SK-MEL-5 (cell line): ENCODE data around the gene KRTAP24-1. TPM values are rescaled to one million over a fixed set of nuclear protein-coding genes. Genes with fewer than 3 reads are reported as not detected.
A peak's percentile ranks its signal among the peaks of the same experiment; 100 is the strongest.

ENCODE experiments used
- DNase-seq: peaks from one replicate; pipeline ENCODE4 v3.0.0-alpha.2; 2016; ENCODE audit warnings: low read depth, low spot score
- in situ Hi-C: cut with HindIII; loops from 2 replicates; pipeline ENCODE4 v1.10.0; 2016; ENCODE audit warnings: low sequenced_read_pairs, high pct_unique_total_duplicates, low pct_unique_long_range_greater_than_20kb
- polyA plus RNA-seq, 2 experiments: library from polyadenylated mRNA; depleted of rRNA; stranded (reverse); fragments of >200 nt; gene quantifications; 2 replicates each; pipeline ENCODE4 v1.2.3, GENCODE V29; 2015
- total RNA-seq: library from RNA; depleted of rRNA; stranded (reverse); fragments of >200 nt; shearing (Covaris generic); gene quantifications from 2 replicates; pipeline ENCODE4 v1.2.3, GENCODE V29; 2014; rRNA removed

KRTAP24-1 gene
- not detected in 2 replicates for total RNA-seq
- polyA plus RNA-seq (2015; cell fraction: cytosol; rRNA removed), result not detected in 2 replicates
- polyA plus RNA-seq (2015; cell fraction: nucleus; rRNA removed), result not detected in 2 replicates

DNA sequence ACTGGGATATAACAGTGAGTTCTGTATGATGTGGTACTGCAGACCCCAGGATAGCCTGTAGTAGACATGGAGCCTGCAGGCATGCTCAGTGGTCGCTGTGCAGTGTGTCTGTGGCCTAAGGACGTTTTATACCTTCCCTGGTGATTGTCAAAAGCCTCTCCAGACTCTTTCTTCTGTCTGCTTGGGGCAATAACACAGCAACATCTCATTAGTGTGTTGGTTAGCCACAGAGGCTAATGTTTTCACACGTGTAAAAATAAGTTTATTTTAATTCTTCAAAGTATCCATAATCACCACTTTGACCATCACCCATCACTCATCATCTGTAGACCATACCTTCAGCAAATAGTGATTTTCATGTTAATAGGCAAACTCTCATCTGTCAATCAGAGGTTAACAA is at the start of gene KRTAP24-1:
KRTAP24-1 (minus strand) TSS at position 101 of the 400 bp plus-strand sequence; CDS start at position 83, 18 bp downstream.
- in situ Hi-C loops, result no loop called here
- no peak for DNase-seq

DNA sequence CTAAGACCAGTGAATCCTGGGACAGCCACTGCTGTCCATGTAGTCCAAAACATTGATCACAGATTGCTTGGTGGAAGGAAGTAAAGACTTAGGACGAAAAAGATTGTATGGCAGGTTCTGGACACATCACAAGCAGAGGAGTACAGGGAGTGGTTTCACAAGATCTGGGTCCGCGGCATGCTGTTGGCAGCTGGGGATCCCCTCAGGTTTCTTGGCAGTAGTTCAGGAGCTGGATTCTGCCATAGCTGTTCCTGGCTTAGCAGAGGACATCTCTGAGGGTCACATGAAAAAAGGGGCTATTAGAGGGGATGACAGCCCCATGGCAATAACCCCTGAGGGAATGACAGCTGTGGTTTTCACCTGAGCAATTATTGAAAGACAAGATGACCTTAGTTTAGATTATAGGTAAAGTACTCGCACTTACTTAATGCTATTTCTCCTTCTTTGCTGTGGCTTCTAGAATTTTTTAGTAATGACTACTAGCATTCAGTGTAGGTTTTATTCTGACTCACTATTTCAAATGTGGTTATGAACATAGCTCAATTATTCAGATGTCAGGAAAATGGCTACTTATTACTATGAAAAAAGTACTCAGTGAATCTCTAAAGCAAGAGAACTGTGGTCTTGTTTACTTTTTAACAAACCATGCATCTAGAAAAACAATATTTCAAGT is 46.6 kb upstream of the KRTAP24-1 start:
- in situ Hi-C loops, result no loop called here
- DNase-seq, result no peak

DNA sequence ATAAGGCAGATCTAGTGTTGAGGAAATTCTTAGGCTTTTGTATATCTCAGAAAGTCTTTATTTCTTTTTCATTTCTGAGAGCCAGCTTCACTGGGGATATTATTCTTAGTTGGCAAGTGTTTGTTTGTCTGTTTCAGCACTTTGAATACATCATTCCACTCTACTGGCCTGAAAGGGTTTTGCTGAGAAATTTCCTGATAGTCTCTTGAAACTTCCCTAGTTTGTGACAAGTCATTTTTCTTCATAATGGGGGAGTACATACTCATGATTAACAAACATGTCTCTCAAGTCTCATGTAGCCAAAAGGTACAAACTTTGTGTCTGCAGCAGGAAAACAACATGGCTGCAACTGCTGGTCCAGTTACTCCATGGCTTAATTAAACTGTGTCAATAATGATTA is 43.6 kb upstream of the KRTAP24-1 start:
- no peak for DNase-seq
- in situ Hi-C loops, result no loop called here

DNA sequence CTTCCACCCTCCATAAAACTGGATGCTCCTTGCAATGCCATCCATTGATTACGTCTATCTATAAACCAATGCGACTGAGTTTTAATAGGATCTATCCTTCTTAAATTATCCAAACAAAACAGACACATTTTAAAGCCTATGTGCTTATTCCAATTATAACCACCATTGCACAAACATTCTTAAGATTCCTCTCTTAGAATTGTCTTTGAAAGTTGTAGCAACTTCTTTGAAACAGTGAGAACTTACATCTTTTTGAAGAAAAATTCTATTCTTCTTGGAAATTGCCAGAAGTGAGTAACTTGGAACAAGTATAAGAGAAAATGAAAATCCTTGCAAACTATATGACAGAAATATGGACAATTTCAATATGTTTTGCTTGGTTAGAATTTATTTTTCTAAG is 37.5 kb upstream of the KRTAP24-1 start, which contains the start of gene KRTAP26-1:
KRTAP26-1 (minus strand) TSS at position 101 of the 400 bp plus-strand sequence. CDS start 280 bp downstream, outside the sequence.
- in situ Hi-C loops, result no loop called here
- no peak for DNase-seq

DNA sequence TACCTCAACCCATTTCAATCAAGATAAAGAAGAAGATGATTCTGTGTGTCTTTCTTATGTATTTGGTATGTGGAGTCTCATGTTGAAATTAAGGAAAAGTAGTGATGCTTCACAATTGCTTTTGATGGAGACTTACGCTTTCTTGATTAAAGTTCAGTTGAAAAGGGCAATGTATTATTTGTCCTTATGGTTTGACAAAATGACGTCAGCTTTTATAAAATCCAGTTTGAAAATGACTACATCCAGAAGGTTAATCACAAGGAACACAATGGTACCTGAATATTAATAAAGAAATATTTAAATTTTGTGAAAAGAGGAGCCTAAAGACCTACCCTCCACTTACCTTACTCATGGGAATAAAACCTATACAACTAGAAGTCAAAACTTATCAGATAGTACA is 33.0 kb upstream of the KRTAP24-1 start:
- in situ Hi-C loops, result no loop called here
- DNase-seq, result no peak

- DNase-seq, result no peak
- in situ Hi-C loops, result no loop called here
Measured at GRCh38 chr21:30306884-30307283, 24.1 kb upstream of the KRTAP24-1 start.

DNA sequence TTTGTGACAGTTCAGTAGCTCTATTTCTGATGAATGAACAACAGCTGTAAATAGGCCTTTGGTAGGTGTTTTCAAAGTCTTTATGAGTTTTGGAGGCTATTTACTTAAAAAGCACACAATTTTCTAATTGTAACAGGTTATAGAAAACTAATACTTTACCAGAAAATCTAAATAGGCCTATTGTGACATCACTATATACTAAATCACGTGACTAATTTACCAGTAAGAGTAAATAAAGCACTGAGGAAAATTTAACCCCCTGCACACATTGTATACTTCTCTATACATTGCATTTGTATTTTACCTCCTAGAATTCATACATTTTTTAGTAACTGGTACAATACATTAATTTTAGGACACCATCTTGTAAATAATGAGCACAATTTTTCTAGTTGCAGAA is 22.4 kb upstream of the KRTAP24-1 start:
- no peak for DNase-seq
- in situ Hi-C loops, result no loop called here

GRCh38 chr21:30289215-30289614 is 6.5 kb upstream of the KRTAP24-1 start, which contains the start of gene KRTAP25-1:
TSS of gene KRTAP25-1 (minus strand) at chr21:30289514. CDS start at chr21:30289490, 24 bp downstream.
- no peak for DNase-seq
- in situ Hi-C loops, result no loop called here

DNA sequence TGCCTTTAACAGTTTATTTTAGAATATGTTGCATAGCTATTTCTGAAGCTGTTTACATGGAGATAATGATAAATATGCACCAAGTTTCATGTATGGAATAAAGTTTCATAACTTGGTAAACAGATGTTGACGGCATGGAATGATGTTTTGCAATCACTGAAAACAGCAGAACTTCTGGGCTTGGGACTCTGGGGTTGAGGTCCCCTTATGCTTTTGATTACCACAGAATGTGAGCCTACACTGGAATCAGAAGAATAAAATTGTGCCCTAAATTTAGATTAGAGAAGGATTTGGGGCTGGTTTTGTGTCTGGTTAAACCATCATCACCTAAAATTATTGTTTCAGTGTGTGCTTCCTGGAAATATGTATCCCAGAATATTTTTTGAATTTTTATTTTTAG is 11.1 kb downstream of the KRTAP24-1 start:
- in situ Hi-C loops, result no loop called here
- no peak for DNase-seq

- in situ Hi-C loops, result no loop called here
- no peak for DNase-seq
Measured at GRCh38 chr21:30271156-30271555, 11.6 kb downstream of the KRTAP24-1 start.

- DNase-seq, result no peak
- in situ Hi-C loops, result no loop called here
Measured at GRCh38 chr21:30269803-30270530, 12.8 kb downstream of the KRTAP24-1 start.

DNA sequence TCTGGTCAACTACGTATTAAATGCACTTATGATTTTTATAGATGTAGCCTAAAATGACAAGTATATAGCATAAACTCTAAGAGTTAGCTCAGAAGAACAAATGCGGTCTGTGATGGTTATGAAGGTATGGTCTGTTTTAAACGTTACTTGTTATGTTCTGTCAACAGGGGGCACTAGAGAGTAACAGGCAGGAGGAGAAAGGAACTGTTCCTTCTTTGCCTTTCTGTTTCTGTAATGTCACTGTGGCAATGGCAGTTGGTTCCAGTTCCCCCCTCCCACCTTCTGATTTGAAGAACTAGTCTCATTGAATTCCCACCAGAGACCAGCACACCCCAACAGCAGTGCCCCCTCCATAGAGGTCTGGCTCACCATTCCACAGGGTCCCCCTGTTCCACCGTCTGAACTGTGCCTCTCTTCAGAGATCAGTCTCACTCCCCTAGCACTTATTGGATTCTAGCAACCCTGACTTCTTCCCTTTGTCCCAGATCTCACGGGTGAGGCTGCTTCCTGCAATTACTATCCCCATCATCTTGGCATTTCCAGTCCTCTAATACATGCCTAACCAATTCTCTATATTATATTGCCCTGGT is 14.0 kb downstream of the KRTAP24-1 start:
- peak; percentile 58 for DNase-seq
- in situ Hi-C loops, result no loop called here

DNA sequence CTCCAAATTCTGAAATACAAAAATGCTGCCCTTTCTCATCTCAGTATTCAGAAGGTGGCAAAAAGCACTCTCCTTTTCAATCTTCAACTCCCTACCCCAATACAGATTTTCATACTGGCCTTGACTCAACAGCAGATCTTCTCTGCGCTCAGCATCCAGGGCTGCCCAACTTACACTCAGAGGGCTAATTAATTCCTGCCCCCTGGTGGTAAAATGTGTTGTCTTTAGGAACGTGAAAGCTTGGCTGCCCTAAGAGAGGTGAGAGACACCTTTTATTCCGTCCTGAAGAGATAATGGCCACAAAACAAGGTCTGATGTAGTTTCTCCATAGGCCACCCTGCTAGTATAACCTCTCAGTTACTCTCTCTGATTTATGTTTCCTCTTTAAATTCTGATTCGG is 25.0 kb downstream of the KRTAP24-1 start:
- peak; percentile 71 for DNase-seq
- in situ Hi-C loops, result no loop called here

- in situ Hi-C loops, result no loop called here
- DNase-seq, result no peak
Measured at GRCh38 chr21:30256100-30256499, 26.6 kb downstream of the KRTAP24-1 start.

DNA sequence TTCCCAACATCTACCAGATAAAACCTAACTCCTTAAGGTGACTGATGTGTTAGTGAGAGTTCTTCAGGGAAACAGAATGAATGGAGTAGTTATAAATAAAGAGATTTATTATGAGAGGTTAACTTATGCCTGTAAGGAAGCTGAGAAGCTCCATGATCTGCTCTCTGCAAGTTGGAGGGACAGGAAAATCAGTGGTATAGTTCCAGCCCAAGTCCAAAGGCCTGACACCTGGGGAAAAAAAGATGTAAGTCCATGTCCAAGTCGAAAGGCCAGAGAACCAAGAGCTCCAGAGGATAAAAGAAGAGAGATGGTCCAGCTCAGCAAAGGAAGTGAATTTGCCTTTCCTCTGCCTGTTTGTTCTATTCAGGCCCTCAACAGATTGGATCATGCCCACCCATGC is 27.1 kb downstream of the KRTAP24-1 start:
- in situ Hi-C loops, result no loop called here
- DNase-seq, result no peak

- in situ Hi-C loops, result no loop called here
Measured at GRCh38 chr21:30251781-30252180, 31.0 kb downstream of the KRTAP24-1 start.

GRCh38 chr21:30249936-30250335 is 32.8 kb downstream of the KRTAP24-1 start:
- in situ Hi-C loops, result no loop called here
- DNase-seq, result peak; percentile 21

More at GRCh38 chr21:30251781-30252180, 31.0 kb downstream of the KRTAP24-1 start:
- no peak for DNase-seq

GRCh38 chr21:30248844-30249243 is 33.9 kb downstream of the KRTAP24-1 start:
- no peak for DNase-seq
- in situ Hi-C loops, result no loop called here
